ENCODE results near the gene FSCB. TPM values are rescaled to one million over a fixed set of nuclear protein-coding genes. Genes with fewer than 3 reads are reported as not detected.

Gene FSCB
- total RNA-seq, 1 donor from 2014 or later = not detected

DNA sequence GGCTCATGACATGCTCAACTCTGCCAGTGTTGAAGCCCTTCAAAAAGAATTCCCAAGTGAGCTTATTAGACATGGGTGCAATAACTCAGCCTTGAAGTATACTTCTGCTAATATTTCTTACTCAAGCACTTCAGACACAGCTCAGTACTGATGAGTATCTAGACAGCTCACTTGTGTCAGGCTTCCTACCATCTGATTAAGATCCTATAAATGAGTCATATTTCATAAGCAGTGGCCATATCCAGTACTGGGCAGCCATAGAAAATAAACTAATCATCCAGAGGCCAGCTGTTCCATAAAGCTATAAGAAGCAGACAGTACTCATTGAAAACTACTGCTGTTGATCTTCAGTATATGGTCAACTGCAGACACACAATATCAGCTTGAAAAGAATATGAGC is 12.9 kb downstream of the FSCB start:
- H3K4me3 ChIP-seq (ENCODE audit: insufficient read depth, low read depth, low read length) = no peak overlapping the region
- no peaks in the 10 kb centered on the region for H3K9me3 Mint-ChIP-seq (ENCODE audit: unreplicated experiment)
- no peaks in the 10 kb centered on the region for H3K36me3 Mint-ChIP-seq (ENCODE audit: low read depth, unreplicated experiment)
- no peak overlapping the region for H3K4me3 Mint-ChIP-seq (ENCODE audit: unreplicated experiment)
- no peaks in the 10 kb centered on the region for H3K79me2 ChIP-seq (ENCODE audit: insufficient read depth, low read length)
- H2AFZ ChIP-seq (ENCODE audit: low read depth, low read length) = no peak overlapping the region
- H3K27ac Mint-ChIP-seq (ENCODE audit: unreplicated experiment) = no peak overlapping the region
- DNase-seq (ENCODE audit: low read depth) (no peak), FAIRE-seq (no peak)
- no peaks in the 10 kb centered on the region for H3K4me1 Mint-ChIP-seq (ENCODE audit: low read depth, unreplicated experiment)
- no peak overlapping the region for H3K9ac ChIP-seq (ENCODE audit: low read length)
- H3K4me1 ChIP-seq (ENCODE audit: insufficient read depth, low read length) = no peaks in the 10 kb centered on the region
- H3K4me2 ChIP-seq (ENCODE audit: low read length) = no peak overlapping the region
- H3K27me3 ChIP-seq (ENCODE audit: insufficient read depth, low read length) = no peaks in the 10 kb centered on the region
- no peaks in the 10 kb centered on the region for H3K36me3 ChIP-seq (ENCODE audit: insufficient read depth, low read length)
- H3K27me3 Mint-ChIP-seq (ENCODE audit: low read depth, unreplicated experiment) = no peaks in the 10 kb centered on the region
- H4K20me1 ChIP-seq (ENCODE audit: insufficient read depth, low read length) = no peaks in the 10 kb centered on the region
- H3K9me3 ChIP-seq (ENCODE audit: insufficient read depth, low read depth, low read length) = no peaks in the 10 kb centered on the region
- no peak overlapping the region for H3K27ac ChIP-seq (ENCODE audit: low read depth, low read length)
- no peak for TF ChIP-seq CTCF (IDR thresholded peaks at IDR 0.05; ENCODE audit: insufficient read depth, low read depth, low read length)
- no peak for TF ChIP-seq EZH2 (IDR thresholded peaks at IDR 0.05; ENCODE audit: insufficient read depth, low read length)

- Histone ChIP-seq H2AFZ (ENCODE audit: low read depth, low read length) (no peak overlapping the region), H3K79me2 (ENCODE audit: insufficient read depth, low read length) (no peaks in the 10 kb centered on the region), H3K36me3 (ENCODE audit: insufficient read depth, low read length) (no peaks in the 10 kb centered on the region), H3K4me3 (ENCODE audit: insufficient read depth, low read depth, low read length) (no peak overlapping the region), H3K9ac (ENCODE audit: low read length) (no peak overlapping the region), H3K9me3 (ENCODE audit: insufficient read depth, low read depth, low read length) (no peaks in the 10 kb centered on the region), H3K4me1 (ENCODE audit: insufficient read depth, low read length) (no peaks in the 10 kb centered on the region), H4K20me1 (ENCODE audit: insufficient read depth, low read length) (no peaks in the 10 kb centered on the region), H3K4me2 (ENCODE audit: low read length) (no peak overlapping the region), H3K27ac (ENCODE audit: low read depth, low read length) (no peak overlapping the region), H3K27me3 (ENCODE audit: insufficient read depth, low read length) (no peaks in the 10 kb centered on the region)
- no peaks in the 10 kb centered on the region for H3K9me3 Mint-ChIP-seq (ENCODE audit: unreplicated experiment)
- no peaks in the 10 kb centered on the region for H3K27me3 Mint-ChIP-seq (ENCODE audit: low read depth, unreplicated experiment)
- no peaks in the 10 kb centered on the region for H3K36me3 Mint-ChIP-seq (ENCODE audit: low read depth, unreplicated experiment)
- FAIRE-seq (no peak), DNase-seq (ENCODE audit: low read depth) (no peak)
- TF ChIP-seq EZH2 (IDR thresholded peaks at IDR 0.05; ENCODE audit: insufficient read depth, low read length) (no peak), CTCF (IDR thresholded peaks at IDR 0.05; ENCODE audit: insufficient read depth, low read depth, low read length) (no peak)
- H3K27ac Mint-ChIP-seq (ENCODE audit: unreplicated experiment) = no peak overlapping the region
- H3K4me1 Mint-ChIP-seq (ENCODE audit: low read depth, unreplicated experiment) = no peaks in the 10 kb centered on the region
- H3K4me3 Mint-ChIP-seq (ENCODE audit: unreplicated experiment) = no peak overlapping the region
Observed at GRCh38 chr14:44490966-44491365, 16.1 kb downstream of the FSCB start.

- Histone ChIP-seq H3K9ac (ENCODE audit: low read length) (no peak overlapping the region), H3K79me2 (ENCODE audit: insufficient read depth, low read length) (no peaks in the 10 kb centered on the region), H3K36me3 (ENCODE audit: insufficient read depth, low read length) (no peaks in the 10 kb centered on the region), H3K9me3 (ENCODE audit: insufficient read depth, low read depth, low read length) (peaks cover 5% of the 10 kb centered on the region), H3K27ac (ENCODE audit: low read depth, low read length) (no peak overlapping the region), H3K4me1 (ENCODE audit: insufficient read depth, low read length) (no peaks in the 10 kb centered on the region), H3K4me3 (ENCODE audit: insufficient read depth, low read depth, low read length) (no peak overlapping the region), H2AFZ (ENCODE audit: low read depth, low read length) (no peak overlapping the region), H3K27me3 (ENCODE audit: insufficient read depth, low read length) (no peaks in the 10 kb centered on the region), H4K20me1 (ENCODE audit: insufficient read depth, low read length) (no peaks in the 10 kb centered on the region), H3K4me2 (ENCODE audit: low read length) (no peak overlapping the region)
- no peak for DNase-seq (ENCODE audit: low read depth)
- no peak overlapping the region for H3K27ac Mint-ChIP-seq (ENCODE audit: unreplicated experiment)
- no peaks in the 10 kb centered on the region for H3K4me1 Mint-ChIP-seq (ENCODE audit: low read depth, unreplicated experiment)
- H3K27me3 Mint-ChIP-seq (ENCODE audit: low read depth, unreplicated experiment) = peaks cover 2% of the 10 kb centered on the region
- no peaks in the 10 kb centered on the region for H3K9me3 Mint-ChIP-seq (ENCODE audit: unreplicated experiment)
- no peak overlapping the region for H3K4me3 Mint-ChIP-seq (ENCODE audit: unreplicated experiment)
- H3K36me3 Mint-ChIP-seq (ENCODE audit: low read depth, unreplicated experiment) = no peaks in the 10 kb centered on the region
- TF ChIP-seq EZH2 (IDR thresholded peaks at IDR 0.05; ENCODE audit: insufficient read depth, low read length) (no peak), CTCF (IDR thresholded peaks at IDR 0.05; ENCODE audit: insufficient read depth, low read depth, low read length) (no peak)
- no peak for FAIRE-seq
Observed at GRCh38 chr14:44477953-44478352, 29.1 kb downstream of the FSCB start.
